ENCODE results near the gene VGLL3.
"Not testable (repeated sequence)": the region's sequence is repeated elsewhere in the genome, so short reads cannot be mapped to it uniquely, and the experiment has no call there.

VGLL3 gene

GRCh38 chr3:87035339-87035738 is 44.4 kb upstream of the VGLL3 start:
- Histone ChIP-seq H3K9me3 (ENCODE audit: insufficient read depth, low read length, severe bottlenecking) (no peaks in the 10 kb centered on the region), H2AFZ (ENCODE audit: low read depth, low read length) (no peak overlapping the region), H3K27ac (ENCODE audit: low read length) (no peak overlapping the region), H4K20me1 (ENCODE audit: insufficient read depth, low read length) (no peaks in the 10 kb centered on the region), H3K36me3 (ENCODE audit: insufficient read depth, low read length) (no peaks in the 10 kb centered on the region), H3K4me3 (ENCODE audit: low read depth in 1 of 2, low read length in 2 of 2) (no peak overlapping the region), H3K27me3 (ENCODE audit: insufficient read depth, low read length, poor library complexity) (no peaks in the 10 kb centered on the region), H3K79me2 (ENCODE audit: insufficient read depth, low read length) (no peaks in the 10 kb centered on the region), H3K4me1 (ENCODE audit: insufficient read depth, low read length) (no peaks in the 10 kb centered on the region), H3K9ac (ENCODE audit: low read depth, low read length) (no peak overlapping the region), H3K4me2 (ENCODE audit: insufficient read depth, low read length) (no peak overlapping the region)
- TF ChIP-seq CTCF (IDR thresholded peaks at IDR 0.05; ENCODE audit: borderline replicate concordance, extremely low read depth, low read length, poor library complexity, severe bottlenecking) (no peak), EZH2 (IDR thresholded peaks at IDR 0.05; ENCODE audit: borderline replicate concordance, low read depth, low read length, severe bottlenecking) (no peak)
- ATAC-seq (ENCODE audit: insufficient read depth, low read depth): no peak
- DNase-seq: no peak

DNA sequence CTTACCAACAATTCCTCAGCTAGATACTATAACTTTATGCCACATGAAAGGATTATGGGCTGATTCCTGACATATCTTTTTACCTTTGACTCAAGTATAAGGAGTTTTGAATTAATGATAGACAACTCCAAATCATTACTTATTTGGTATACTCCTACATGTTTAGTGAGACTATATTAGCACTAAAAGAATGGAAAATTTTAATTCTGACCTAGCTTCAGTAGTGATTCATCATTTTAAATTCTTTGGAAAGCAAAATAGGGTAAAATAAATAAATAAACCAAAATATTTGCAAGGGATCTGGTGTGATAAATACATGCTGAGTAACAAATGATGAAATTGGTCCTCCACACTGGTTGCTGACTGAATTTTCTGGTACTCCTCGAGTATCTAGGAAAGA is 42.3 kb upstream of the VGLL3 start:
- Histone ChIP-seq H3K4me2 (ENCODE audit: insufficient read depth, low read length) (no peak overlapping the region), H3K4me1 (ENCODE audit: insufficient read depth, low read length) (no peaks in the 10 kb centered on the region), H3K27ac (ENCODE audit: low read length) (no peak overlapping the region), H2AFZ (ENCODE audit: low read depth, low read length) (no peak overlapping the region), H4K20me1 (ENCODE audit: insufficient read depth, low read length) (no peaks in the 10 kb centered on the region), H3K27me3 (ENCODE audit: insufficient read depth, low read length, poor library complexity) (no peaks in the 10 kb centered on the region), H3K9me3 (ENCODE audit: insufficient read depth, low read length, severe bottlenecking) (no peaks in the 10 kb centered on the region), H3K4me3 (ENCODE audit: low read depth in 1 of 2, low read length in 2 of 2) (no peak overlapping the region), H3K36me3 (ENCODE audit: insufficient read depth, low read length) (no peaks in the 10 kb centered on the region), H3K79me2 (ENCODE audit: insufficient read depth, low read length) (no peaks in the 10 kb centered on the region), H3K9ac (ENCODE audit: low read depth, low read length) (no peak overlapping the region)
- no peak for ATAC-seq (ENCODE audit: insufficient read depth, low read depth)
- TF ChIP-seq EZH2 (IDR thresholded peaks at IDR 0.05; ENCODE audit: borderline replicate concordance, low read depth, low read length, severe bottlenecking): no peak
- TF ChIP-seq CTCF (IDR thresholded peaks at IDR 0.05; ENCODE audit: borderline replicate concordance, extremely low read depth, low read length, poor library complexity, severe bottlenecking): no peak
- no peak for DNase-seq

DNA sequence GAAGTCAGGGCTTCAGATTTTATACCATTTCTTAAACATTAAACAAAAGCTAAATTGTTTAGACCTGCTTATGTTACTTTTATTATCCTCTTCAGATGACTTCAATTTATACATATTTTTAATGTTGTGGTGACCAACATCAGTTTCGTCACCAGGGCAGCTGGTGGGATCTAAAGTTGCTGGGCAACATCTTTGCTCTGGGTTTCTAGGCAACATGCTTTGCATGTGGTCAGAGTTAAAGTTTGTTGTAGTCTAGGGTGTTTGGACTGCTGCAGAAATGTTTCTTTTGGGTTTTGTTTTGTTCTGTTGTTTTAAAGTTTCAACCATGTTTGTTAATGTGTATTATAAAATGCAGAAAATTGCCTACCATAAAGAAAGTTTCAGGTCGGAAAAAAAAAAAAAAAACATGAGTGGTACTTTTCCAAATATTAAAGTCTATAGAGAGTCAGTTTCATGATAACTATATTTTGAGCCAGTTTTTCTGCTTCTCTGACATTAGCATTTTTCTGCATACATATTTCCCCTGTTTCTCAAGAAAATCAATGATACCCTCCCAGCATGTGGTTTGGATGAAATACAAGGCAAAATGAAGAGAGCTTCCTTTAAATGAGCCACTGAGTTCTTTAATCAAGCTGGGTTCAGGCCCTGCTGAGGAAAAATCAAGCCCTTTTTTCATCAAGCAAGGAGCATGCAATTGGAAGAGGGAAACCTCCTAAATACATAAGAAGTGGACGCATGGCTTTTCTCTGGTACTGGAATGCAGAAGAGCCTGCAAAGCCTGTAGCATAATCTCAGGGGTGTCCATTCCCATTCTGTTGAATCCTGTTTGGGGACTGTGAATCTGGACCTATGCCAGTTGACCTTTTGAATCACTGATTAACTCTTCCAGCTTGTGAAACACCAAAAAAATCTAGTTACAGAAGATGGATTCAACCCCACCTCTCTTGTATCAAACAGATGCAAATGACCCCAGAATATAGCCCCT is 35.0 kb upstream of the VGLL3 start:
- ATAC-seq (ENCODE audit: insufficient read depth, low read depth) (no peak), DNase-seq (no peak)
- Histone ChIP-seq H3K79me2 (ENCODE audit: insufficient read depth, low read length) (no peaks in the 10 kb centered on the region), H2AFZ (ENCODE audit: low read depth, low read length) (no peak overlapping the region), H3K27me3 (ENCODE audit: insufficient read depth, low read length, poor library complexity) (no peaks in the 10 kb centered on the region), H3K4me2 (ENCODE audit: insufficient read depth, low read length) (no peak overlapping the region), H3K9ac (ENCODE audit: low read depth, low read length) (no peak overlapping the region), H3K36me3 (ENCODE audit: insufficient read depth, low read length) (no peaks in the 10 kb centered on the region), H3K27ac (ENCODE audit: low read length) (no peak overlapping the region), H4K20me1 (ENCODE audit: insufficient read depth, low read length) (no peaks in the 10 kb centered on the region), H3K9me3 (ENCODE audit: insufficient read depth, low read length, severe bottlenecking) (no peaks in the 10 kb centered on the region), H3K4me3 (ENCODE audit: low read depth in 1 of 2, low read length in 2 of 2) (no peak overlapping the region), H3K4me1 (ENCODE audit: insufficient read depth, low read length) (no peaks in the 10 kb centered on the region)
- no peak for TF ChIP-seq CTCF (IDR thresholded peaks at IDR 0.05; ENCODE audit: borderline replicate concordance, extremely low read depth, low read length, poor library complexity, severe bottlenecking)

DNA sequence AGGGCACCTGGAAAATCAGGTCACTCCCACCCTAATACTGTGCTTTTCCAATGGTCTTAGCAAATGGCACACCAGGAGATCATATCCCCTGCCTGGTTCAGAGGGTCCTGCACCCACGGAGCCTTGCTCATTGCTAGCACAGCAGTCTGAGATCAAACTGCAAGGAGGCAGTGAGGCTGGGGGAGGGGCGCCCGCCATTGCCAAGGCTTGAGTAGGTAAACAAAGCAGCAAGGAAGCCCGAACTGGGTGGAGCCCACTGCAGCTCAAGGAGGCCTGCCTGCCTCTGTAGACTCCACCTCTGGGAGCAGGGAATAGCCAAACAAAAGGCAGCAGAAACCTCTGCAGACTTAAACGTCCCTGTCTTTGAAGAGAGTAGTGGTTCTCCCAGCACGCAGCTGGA is 26.4 kb upstream of the VGLL3 start:
- H3K4me1 ChIP-seq (ENCODE audit: insufficient read depth, low read length); H3K36me3 ChIP-seq (ENCODE audit: insufficient read depth, low read length); H3K27me3 ChIP-seq (ENCODE audit: insufficient read depth, low read length, poor library complexity); H3K27ac ChIP-seq (ENCODE audit: low read length); H2AFZ ChIP-seq (ENCODE audit: low read depth, low read length); H3K9ac ChIP-seq (ENCODE audit: low read depth, low read length); H3K4me2 ChIP-seq (ENCODE audit: insufficient read depth, low read length); H3K9me3 ChIP-seq (ENCODE audit: insufficient read depth, low read length, severe bottlenecking); H3K79me2 ChIP-seq (ENCODE audit: insufficient read depth, low read length); H3K4me3 ChIP-seq (ENCODE audit: low read depth in 1 of 2, low read length in 2 of 2); H4K20me1 ChIP-seq (ENCODE audit: insufficient read depth, low read length); ATAC-seq (ENCODE audit: insufficient read depth, low read depth); DNase-seq: not testable (repeated sequence)
